ENCODE data around the gene SPDYC. TPM values are rescaled to one million over a fixed set of nuclear protein-coding genes. Genes with fewer than 3 reads are reported as not detected.

SPDYC gene
- total and polyA plus RNA-seq, 9 of the 15 experiments (the other 6 are each of a cell fraction or from before 2014, with no cell fraction given): 4.4 to 18.8 (median 9.2) TPM

DNA sequence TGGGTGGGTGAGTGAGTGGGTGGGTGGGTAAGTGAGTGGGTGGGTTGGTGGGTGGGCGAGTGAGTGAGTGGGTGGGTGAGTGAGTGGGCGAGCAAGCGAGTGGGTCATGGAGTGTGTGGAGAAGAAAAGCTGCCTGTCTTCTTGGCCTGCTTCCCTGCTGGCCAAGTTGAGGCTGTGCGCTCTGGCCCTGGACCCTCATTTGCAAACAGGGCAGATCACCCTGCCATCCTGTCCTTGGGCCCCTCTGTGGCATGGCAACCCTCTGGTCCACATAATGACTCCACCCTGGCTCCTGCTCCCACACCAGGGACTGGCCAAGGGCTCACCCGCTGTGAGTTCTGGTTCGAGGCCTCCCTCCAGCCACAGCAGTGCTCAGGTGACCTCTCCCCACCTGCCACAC lies 46.8 kb downstream of the SPDYC start (continued):
- TF ChIP-seq, protein P1, sequence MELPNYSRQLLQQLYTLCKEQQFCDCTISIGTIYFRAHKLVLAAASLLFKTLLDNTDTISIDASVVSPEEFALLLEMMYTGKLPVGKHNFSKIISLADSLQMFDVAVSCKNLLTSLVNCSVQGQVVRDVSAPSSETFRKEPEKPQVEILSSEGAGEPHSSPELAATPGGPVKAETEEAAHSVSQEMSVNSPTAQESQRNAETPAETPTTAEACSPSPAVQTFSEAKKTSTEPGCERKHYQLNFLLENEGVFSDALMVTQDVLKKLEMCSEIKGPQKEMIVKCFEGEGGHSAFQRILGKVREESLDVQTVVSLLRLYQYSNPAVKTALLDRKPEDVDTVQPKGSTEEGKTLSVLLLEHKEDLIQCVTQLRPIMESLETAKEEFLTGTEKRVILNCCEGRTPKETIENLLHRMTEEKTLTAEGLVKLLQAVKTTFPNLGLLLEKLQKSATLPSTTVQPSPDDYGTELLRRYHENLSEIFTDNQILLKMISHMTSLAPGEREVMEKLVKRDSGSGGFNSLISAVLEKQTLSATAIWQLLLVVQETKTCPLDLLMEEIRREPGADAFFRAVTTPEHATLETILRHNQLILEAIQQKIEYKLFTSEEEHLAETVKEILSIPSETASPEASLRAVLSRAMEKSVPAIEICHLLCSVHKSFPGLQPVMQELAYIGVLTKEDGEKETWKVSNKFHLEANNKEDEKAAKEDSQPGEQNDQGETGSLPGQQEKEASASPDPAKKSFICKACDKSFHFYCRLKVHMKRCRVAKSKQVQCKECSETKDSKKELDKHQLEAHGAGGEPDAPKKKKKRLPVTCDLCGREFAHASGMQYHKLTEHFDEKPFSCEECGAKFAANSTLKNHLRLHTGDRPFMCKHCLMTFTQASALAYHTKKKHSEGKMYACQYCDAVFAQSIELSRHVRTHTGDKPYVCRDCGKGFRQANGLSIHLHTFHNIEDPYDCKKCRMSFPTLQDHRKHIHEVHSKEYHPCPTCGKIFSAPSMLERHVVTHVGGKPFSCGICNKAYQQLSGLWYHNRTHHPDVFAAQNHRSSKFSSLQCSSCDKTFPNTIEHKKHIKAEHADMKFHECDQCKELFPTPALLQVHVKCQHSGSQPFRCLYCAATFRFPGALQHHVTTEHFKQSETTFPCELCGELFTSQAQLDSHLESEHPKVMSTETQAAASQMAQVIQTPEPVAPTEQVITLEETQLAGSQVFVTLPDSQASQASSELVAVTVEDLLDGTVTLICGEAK (IDR thresholded peaks at IDR 0.05): no peak
- TF ChIP-seq, protein P1 (CRISPR knock-in tag; IDR thresholded peaks at IDR 0.05): no peak
- TF ChIP-seq EGR1 (conservative IDR thresholded peaks at IDR 0.05) (peak; percentile 64), HDAC3 (IDR thresholded peaks at IDR 0.05; ENCODE audit: borderline replicate concordance, partially characterized antibody) (no peak), CC2D1A (IDR thresholded peaks at IDR 0.05) (no peak), GABPA (tag; conservative IDR thresholded peaks at IDR 0.05; ENCODE audit: low read depth) (no peak), BRF1 (IDR thresholded peaks at IDR 0.05; ENCODE audit: borderline replicate concordance, extremely low read depth, insufficient read length) (no peak), SAFB (IDR thresholded peaks at IDR 0.05; ENCODE audit: borderline replicate concordance, low read depth, low read length) (peak; percentile 48; the same call in 1 of the 2 replicates), WHSC1 (IDR thresholded peaks at IDR 0.05; ENCODE audit: low read length) (no peak), POLR2G (IDR thresholded peaks at IDR 0.05; ENCODE audit: low read depth, low read length) (0 out of 2 replicates have a peak, but pooled peaks have one; percentile 18), HNRNPL (IDR thresholded peaks at IDR 0.05; ENCODE audit: low read depth, low read length) (peak; percentile 77), KDM5B (IDR thresholded peaks at IDR 0.05; ENCODE audit: insufficient replicate concordance, low read depth, low read length) (no peak)
- TF ChIP-seq, protein P2, sequence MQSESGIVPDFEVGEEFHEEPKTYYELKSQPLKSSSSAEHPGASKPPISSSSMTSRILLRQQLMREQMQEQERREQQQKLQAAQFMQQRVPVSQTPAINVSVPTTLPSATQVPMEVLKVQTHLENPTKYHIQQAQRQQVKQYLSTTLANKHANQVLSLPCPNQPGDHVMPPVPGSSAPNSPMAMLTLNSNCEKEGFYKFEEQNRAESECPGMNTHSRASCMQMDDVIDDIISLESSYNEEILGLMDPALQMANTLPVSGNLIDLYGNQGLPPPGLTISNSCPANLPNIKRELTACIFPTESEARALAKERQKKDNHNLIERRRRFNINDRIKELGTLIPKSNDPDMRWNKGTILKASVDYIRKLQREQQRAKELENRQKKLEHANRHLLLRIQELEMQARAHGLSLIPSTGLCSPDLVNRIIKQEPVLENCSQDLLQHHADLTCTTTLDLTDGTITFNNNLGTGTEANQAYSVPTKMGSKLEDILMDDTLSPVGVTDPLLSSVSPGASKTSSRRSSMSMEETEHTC (IDR thresholded peaks at IDR 0.05): no peak
